22Rv1 (cell line): ENCODE measurements around the gene NCKAP5.

Experiments used
- CTCF ChIP-seq: fragments of 450-650 bp; IDR thresholded peaks from 2 replicates; pipeline ENCODE4 v1.5.1; 2017; ENCODE audit warnings: mild to moderate bottlenecking
- ZFX ChIP-seq: fragments of 450-650 bp; IDR thresholded peaks from 2 replicates; pipeline ENCODE4 v1.6.1; 2017; ENCODE audit warnings: antibody characterized with exemption, borderline replicate concordance

- TF ChIP-seq CTCF (no peak), ZFX (no peak)
Observed at GRCh38 chr2:132948211-132948610, 620.1 kb downstream of the NCKAP5 start.
